Thoracic aorta (tissue), 2 donors: ENCODE data around the gene GNG2. TPM values are rescaled to one million over a fixed set of nuclear protein-coding genes. Genes with fewer than 3 reads are reported as not detected.

Experiments
- ATAC-seq: fragments of 150-250 bp; one replicate; pipeline ENCODE4 v1.8.0; 2017; ENCODE audit warnings: low read depth; ENCODE audit not compliant: insufficient number of reproducible peaks, low FRiP score
- DNase-seq: peaks from one replicate; pipeline ENCODE4 v3.0.0-alpha.2; 2020; ENCODE audit warnings: low spot score
- H3K27ac ChIP-seq, 2 donors: fragments of 200-600 bp; sonication (generic); 1 replicate in 1 of 2; 2 replicates in 1 of 2; pipeline ENCODE4 v1.5.1; 2016; ENCODE audit warnings: mild to moderate bottlenecking in 2 of 2, moderate library complexity in 2 of 2
- H3K27me3 ChIP-seq: fragments of 200-600 bp; sonication (generic); replicated peaks from 2 replicates; pipeline ENCODE4 v1.6.0; 2016; ENCODE audit warnings: mild to moderate bottlenecking; ENCODE audit not compliant: insufficient read depth
- H3K36me3 ChIP-seq: fragments of 200-600 bp; sonication (generic); one replicate; pipeline ENCODE4 v1.5.1; 2016
- H3K4me1 ChIP-seq, 2 donors: fragments of 200-600 bp; sonication (generic); 1 replicate in 1 of 2; 2 replicates in 1 of 2; pipeline versions ENCODE4 v1.5.1 to v1.6.0; 2016; ENCODE audit warnings: low read depth in 2 of 2, mild to moderate bottlenecking in 1 of 2; ENCODE audit not compliant: control insufficient read depth in 1 of 2
- H3K4me3 ChIP-seq: fragments of 200-600 bp; sonication (generic); 2 replicates; pipeline ENCODE4 v1.5.1; 2016; ENCODE audit warnings: mild to moderate bottlenecking
- H3K9me3 ChIP-seq: fragments of 200-600 bp; sonication (generic); 2 replicates; pipeline ENCODE4 v1.5.1; 2016
- total RNA-seq, 2 donors: library from RNA; depleted of rRNA; stranded (reverse); fragments of >200 nt; gene quantifications; one replicate each; pipeline versions ENCODE4 v1.1.0 to v1.2.3, GENCODE V29; 2016
- TF ChIP-seq, protein P1 (sequence below): fragments of 200-600 bp; sonication (generic); IDR thresholded peaks from one replicate; pipeline ENCODE4 v1.5.1; 2019; ENCODE audit warnings: antibody characterized with exemption

Gene GNG2
- total RNA-seq, 2 donors from 2014 or later: 8.7 to 9.3 TPM

DNA sequence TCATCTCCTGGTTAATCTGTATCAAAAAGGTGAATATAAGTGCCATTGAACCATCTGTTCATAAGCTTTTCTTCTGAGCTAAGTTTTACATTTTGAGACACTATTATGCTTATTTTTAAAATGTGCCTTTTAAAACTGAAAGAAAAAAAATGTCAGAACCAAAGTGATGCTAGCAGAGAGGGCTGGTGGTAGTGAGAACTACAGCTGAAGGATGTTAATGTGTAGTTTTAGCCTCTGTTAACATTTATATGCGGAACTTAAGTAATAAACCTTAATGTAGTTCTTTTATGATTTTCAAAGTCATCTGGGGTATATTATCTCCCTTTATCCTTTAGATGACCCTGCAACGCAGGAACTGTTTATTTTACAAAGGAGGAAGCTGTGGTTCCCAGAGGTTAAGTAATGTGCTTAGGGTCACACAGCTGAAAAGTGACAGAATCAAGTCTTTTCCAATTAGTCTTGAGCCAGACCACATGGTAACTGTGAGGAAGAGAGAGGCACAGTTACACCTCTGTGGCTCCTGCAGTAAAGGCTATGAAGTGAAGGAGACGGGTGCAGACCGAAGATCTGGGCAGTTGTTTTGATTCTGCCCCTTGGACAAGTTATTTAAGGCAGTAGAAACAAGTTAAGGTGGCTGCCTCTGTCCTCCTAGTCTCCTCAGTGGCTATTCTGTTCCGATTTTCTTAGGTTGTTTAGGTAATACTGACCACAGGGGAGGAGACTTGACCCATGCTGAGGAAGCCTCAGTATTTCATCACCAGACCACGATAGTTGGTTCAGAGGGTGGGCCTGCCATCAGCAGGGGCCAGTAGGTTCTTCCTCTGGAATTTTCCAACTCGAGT is 23.9 kb downstream of the GNG2 start:
- TF ChIP-seq, protein P1, sequence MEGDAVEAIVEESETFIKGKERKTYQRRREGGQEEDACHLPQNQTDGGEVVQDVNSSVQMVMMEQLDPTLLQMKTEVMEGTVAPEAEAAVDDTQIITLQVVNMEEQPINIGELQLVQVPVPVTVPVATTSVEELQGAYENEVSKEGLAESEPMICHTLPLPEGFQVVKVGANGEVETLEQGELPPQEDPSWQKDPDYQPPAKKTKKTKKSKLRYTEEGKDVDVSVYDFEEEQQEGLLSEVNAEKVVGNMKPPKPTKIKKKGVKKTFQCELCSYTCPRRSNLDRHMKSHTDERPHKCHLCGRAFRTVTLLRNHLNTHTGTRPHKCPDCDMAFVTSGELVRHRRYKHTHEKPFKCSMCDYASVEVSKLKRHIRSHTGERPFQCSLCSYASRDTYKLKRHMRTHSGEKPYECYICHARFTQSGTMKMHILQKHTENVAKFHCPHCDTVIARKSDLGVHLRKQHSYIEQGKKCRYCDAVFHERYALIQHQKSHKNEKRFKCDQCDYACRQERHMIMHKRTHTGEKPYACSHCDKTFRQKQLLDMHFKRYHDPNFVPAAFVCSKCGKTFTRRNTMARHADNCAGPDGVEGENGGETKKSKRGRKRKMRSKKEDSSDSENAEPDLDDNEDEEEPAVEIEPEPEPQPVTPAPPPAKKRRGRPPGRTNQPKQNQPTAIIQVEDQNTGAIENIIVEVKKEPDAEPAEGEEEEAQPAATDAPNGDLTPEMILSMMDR: no peak
- Histone ChIP-seq H3K27ac (no peak overlapping the region), H3K4me3 (no peak overlapping the region), H3K27me3 (no peaks in the 10 kb centered on the region), H3K9me3 (no peaks in the 10 kb centered on the region), H3K4me1 (peaks cover 0 to 5% of the 10 kb centered on the region in 2 donors), H3K36me3 (no peaks in the 10 kb centered on the region)
- ATAC-seq: no peak
- no peak for DNase-seq

DNA sequence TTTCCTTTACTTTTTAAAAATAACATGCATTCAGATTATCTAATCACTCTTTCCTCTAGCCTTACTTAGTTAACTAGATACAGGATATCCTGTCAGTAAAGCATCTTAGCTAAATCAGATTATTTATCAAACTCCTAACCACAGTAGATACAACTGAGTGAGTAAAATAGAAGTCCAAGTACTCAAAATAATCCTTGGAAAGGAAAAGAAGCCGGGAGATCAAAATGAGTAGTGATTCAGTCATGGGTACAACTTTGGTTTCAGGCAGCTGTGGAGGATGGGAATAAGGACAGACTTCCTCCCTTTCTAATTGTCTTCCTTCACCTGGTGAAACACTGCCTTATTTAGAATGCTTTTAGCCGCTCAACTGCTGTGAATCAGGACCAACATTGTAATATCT is 29.4 kb downstream of the GNG2 start:
- no peak for ATAC-seq
- TF ChIP-seq, protein P1: no peak
- H3K27ac ChIP-seq: no peak overlapping the region

DNA sequence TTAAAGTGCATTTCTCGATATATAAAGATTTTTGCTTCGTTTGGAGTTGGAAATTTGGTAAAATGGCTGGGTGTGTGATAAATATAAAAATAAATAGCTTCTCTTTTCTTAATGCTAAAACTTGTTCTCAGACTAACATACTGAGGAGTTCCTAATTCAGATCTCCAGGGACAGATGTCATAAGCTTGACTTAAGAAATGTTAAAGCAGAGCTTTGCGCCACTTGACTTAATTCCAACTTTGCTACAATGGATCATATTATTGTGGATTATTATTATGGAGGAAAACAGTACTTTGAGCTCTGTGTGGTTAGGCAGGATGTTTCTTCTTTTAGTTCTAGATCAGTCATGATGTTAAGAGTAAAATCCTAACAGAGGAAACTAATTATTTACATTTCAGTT is 33.8 kb downstream of the GNG2 start:
- no peaks in the 10 kb centered on the region for H3K4me1 ChIP-seq
- no peak for ATAC-seq
- no peak overlapping the region for H3K27ac ChIP-seq
- no peaks in the 10 kb centered on the region for H3K9me3 ChIP-seq
- H3K4me3 ChIP-seq: no peak overlapping the region
- DNase-seq: no peak
- no peaks in the 10 kb centered on the region for H3K27me3 ChIP-seq
- H3K36me3 ChIP-seq: no peaks in the 10 kb centered on the region
- TF ChIP-seq, protein P1: no peak

More for the DNA sequence above, 29.4 kb downstream of the GNG2 start:
- H3K27me3 ChIP-seq: no peaks in the 10 kb centered on the region
- H3K9me3 ChIP-seq: no peaks in the 10 kb centered on the region
- DNase-seq: no peak
- H3K4me1 ChIP-seq: no peaks in the 10 kb centered on the region
- H3K4me3 ChIP-seq: no peak overlapping the region
- H3K36me3 ChIP-seq: no peaks in the 10 kb centered on the region

DNA sequence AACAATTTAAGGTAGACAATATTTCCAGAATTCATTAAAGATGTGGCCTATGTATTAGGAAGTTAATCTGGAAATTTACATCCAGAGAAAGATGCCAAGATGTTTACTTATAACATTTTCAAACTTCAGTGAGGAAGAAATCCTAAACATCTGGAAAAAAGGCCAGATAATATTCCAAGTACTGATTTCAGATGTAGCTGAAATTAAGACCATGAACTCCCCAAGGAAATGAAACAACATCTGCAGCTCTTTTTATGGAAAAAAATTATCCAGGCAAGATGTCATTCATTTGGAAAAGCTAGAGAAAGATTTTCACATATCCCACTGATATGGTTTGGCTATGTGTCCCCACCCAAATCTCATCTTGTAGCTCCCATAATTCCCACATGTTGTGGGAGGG is 35.0 kb downstream of the GNG2 start:
- TF ChIP-seq, protein P1: no peak
- Histone ChIP-seq H3K9me3 (no peaks in the 10 kb centered on the region), H3K27me3 (no peaks in the 10 kb centered on the region), H3K36me3 (no peaks in the 10 kb centered on the region), H3K4me1 (no peaks in the 10 kb centered on the region), H3K4me3 (no peak overlapping the region), H3K27ac (no peak overlapping the region)
- ATAC-seq (no peak), DNase-seq (no peak)

DNA sequence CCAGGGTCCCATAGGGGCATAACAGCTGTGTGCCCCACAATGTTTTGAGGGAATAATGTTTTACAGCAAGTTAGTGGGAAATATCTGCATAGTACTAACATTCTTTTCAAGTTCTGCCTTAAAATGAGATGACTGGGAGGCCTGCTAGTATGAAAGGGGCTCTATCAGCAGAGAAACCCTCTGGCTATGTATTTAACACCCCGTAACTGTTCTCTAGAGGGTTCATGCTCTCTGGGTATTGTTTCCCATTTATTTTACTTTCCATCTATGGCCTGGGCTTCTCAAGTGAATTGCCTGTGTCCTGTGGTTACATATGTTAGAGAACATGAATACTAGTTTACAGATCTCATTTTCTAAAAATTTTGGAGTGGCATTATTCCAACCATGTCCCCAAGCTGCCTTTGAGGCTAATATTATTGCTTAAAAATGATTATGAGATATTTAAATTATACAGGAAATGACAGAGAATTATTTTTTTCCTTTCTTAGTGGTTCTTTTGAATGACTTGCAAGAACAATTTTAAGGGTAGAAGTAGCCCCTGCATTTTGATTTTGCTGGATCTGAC is 37.5 kb downstream of the GNG2 start:
- Histone ChIP-seq H3K4me3 (no peak overlapping the region), H3K27ac (no peak overlapping the region), H3K36me3 (no peaks in the 10 kb centered on the region), H3K4me1 (no peaks in the 10 kb centered on the region), H3K27me3 (no peaks in the 10 kb centered on the region), H3K9me3 (no peaks in the 10 kb centered on the region)
- no peak for ATAC-seq
- TF ChIP-seq, protein P1: no peak
- DNase-seq: no peak
